Liver (tissue), 9 donors: Measurements from ENCODE around the gene SNRK. TPM values are rescaled to one million over a fixed set of nuclear protein-coding genes. Genes with fewer than 3 reads are reported as not detected.

Source experiments
- DNase-seq: peaks from one replicate; pipeline ENCODE4 v3.0.0-alpha.2; 2017; ENCODE audit warnings: low spot score
- H3K27ac ChIP-seq, 2 donors: one replicate each; pipeline ENCODE4 v1.7.0; 2013; ENCODE audit warnings: inconsistent platforms in 2 of 2, low read length in 2 of 2, control low read depth in 1 of 2, low read depth in 1 of 2, mild to moderate bottlenecking in 1 of 2
- H3K27me3 ChIP-seq, 4 donors: one replicate each; pipeline versions ENCODE4 v1.6.1 to v1.7.0; 2013; ENCODE audit warnings: low read length in 3 of 4, inconsistent platforms in 1 of 4, mild to moderate bottlenecking in 1 of 4, moderate library complexity in 1 of 4; ENCODE audit not compliant: control insufficient read depth in 4 of 4, insufficient read depth in 4 of 4
- H3K36me3 ChIP-seq, 4 donors: one replicate each; pipeline versions ENCODE4 v1.6.1 to v1.7.0; 2013; ENCODE audit warnings: low read length in 3 of 4, mild to moderate bottlenecking in 3 of 4, low read depth in 1 of 4, moderate library complexity in 1 of 4; ENCODE audit not compliant: control insufficient read depth in 4 of 4, insufficient read depth in 3 of 4
- H3K4me1 ChIP-seq, 4 donors: one replicate each; pipeline versions ENCODE4 v1.6.1 to v1.7.0; 2013; ENCODE audit warnings: low read length in 3 of 4, mild to moderate bottlenecking in 3 of 4, moderate library complexity in 1 of 4; ENCODE audit not compliant: control insufficient read depth in 4 of 4, insufficient read depth in 4 of 4
- H3K4me3 ChIP-seq, 3 donors: one replicate each; pipeline versions ENCODE4 v1.6.1 to v1.7.0; 2013; ENCODE audit warnings: low read length in 3 of 3, control low read depth in 1 of 3, low read depth in 1 of 3, mild to moderate bottlenecking in 1 of 3
- H3K9ac ChIP-seq, 2 donors: one replicate each; pipeline ENCODE4 v1.7.0; 2013; ENCODE audit warnings: low read length in 2 of 2, mild to moderate bottlenecking in 2 of 2, moderate library complexity in 2 of 2, control low read depth in 1 of 2, low read depth in 1 of 2
- H3K9me3 ChIP-seq, 4 donors: one replicate each; pipeline versions ENCODE4 v1.6.1 to v1.7.0; 2013; ENCODE audit warnings: low read length in 3 of 4; ENCODE audit not compliant: control insufficient read depth in 4 of 4
- EGR1 ChIP-seq, 2 donors: IDR thresholded peaks; 2 replicates each; pipeline ENCODE4 v1.6.1; 2016 to 2018; ENCODE audit warnings: antibody characterized with exemption in 2 of 2, low read depth in 2 of 2
- FOXA1 ChIP-seq: IDR thresholded peaks from 2 replicates; pipeline ENCODE4 v1.6.1; 2016; ENCODE audit warnings: antibody characterized with exemption
- FOXA2 ChIP-seq: IDR thresholded peaks from 2 replicates; pipeline ENCODE4 v1.6.1; 2016; ENCODE audit warnings: antibody characterized with exemption
- GABPA ChIP-seq, 2 donors: IDR thresholded peaks in 1 of 2; conservative IDR thresholded peaks in 1 of 2; 2 replicates each; pipeline ENCODE4 v1.6.1; 2016; ENCODE audit warnings: antibody characterized with exemption in 2 of 2, mild to moderate bottlenecking in 1 of 2, moderate library complexity in 1 of 2
- HNF4A ChIP-seq, 2 donors: conservative IDR thresholded peaks; 2 replicates each; pipeline ENCODE4 v1.6.1; 2016; ENCODE audit warnings: antibody characterized with exemption in 2 of 2, mild to moderate bottlenecking in 2 of 2
- HNF4G ChIP-seq: IDR thresholded peaks from 2 replicates; pipeline ENCODE4 v1.6.1; 2016; ENCODE audit warnings: antibody characterized with exemption
- JUND ChIP-seq, 2 donors: IDR thresholded peaks; 2 replicates each; pipeline ENCODE4 v1.6.1; 2016; ENCODE audit warnings: antibody characterized with exemption in 2 of 2
- NR2F2 ChIP-seq: IDR thresholded peaks from 2 replicates; pipeline ENCODE4 v1.6.1; 2016; ENCODE audit warnings: antibody characterized with exemption
- RAD21 ChIP-seq, 2 donors: IDR thresholded peaks; 2 replicates each; pipeline ENCODE4 v1.6.1; 2016; ENCODE audit warnings: antibody characterized with exemption in 2 of 2, mild to moderate bottlenecking in 2 of 2
- RXRA ChIP-seq, 2 donors: IDR thresholded peaks; 2 replicates each; pipeline ENCODE4 v1.6.1; 2017 to 2018; ENCODE audit warnings: antibody characterized with exemption in 2 of 2, mild to moderate bottlenecking in 1 of 2
- SP1 ChIP-seq: IDR thresholded peaks from 2 replicates; pipeline ENCODE4 v1.6.1; 2018; ENCODE audit warnings: antibody characterized with exemption, mild to moderate bottlenecking
- TAF1 ChIP-seq: conservative IDR thresholded peaks from 2 replicates; pipeline ENCODE4 v1.6.1; 2016; ENCODE audit warnings: antibody characterized with exemption, mild to moderate bottlenecking
- YY1 ChIP-seq: IDR thresholded peaks from 2 replicates; pipeline ENCODE4 v1.6.1; 2016; ENCODE audit warnings: antibody characterized with exemption, mild to moderate bottlenecking
- WGBS: extraction: QIAGEN DNeasy Blood & Tissue Kit; methylation state at CpG from one replicate; pipeline ENCODE4 v1.1.7; 2013; 5-methylcytosine and 5-hydroxymethylcytosine counted together
- polyA plus RNA-seq, 2 donors: library from polyadenylated mRNA; stranded (reverse) in 1 of 2; unstranded in 1 of 2; fragments of 200-250 nt in 1 of 2; fragments of >200 nt in 1 of 2; fragmentation: Nextera tagmentation in 1 of 2; extraction: Ambion mirVana in 1 of 2; gene quantifications; one replicate each; pipeline versions ENCODE4 v1.2.1 to v1.2.3, GENCODE V29; 2013 to 2015
- total RNA-seq, 2 donors: library from RNA; depleted of rRNA; stranded (reverse); fragments of >200 nt; gene quantifications; one replicate each; pipeline ENCODE4 v1.2.3, GENCODE V29; 2014
- TF ChIP-seq, protein P1 (sequence below): IDR thresholded peaks from 2 replicates; pipeline ENCODE4 v1.6.1; 2016; ENCODE audit warnings: antibody characterized with exemption
- TF ChIP-seq, protein P2 (sequence below): IDR thresholded peaks from 2 replicates; pipeline ENCODE4 v1.6.1; 2016; ENCODE audit warnings: antibody characterized with exemption, mild to moderate bottlenecking
- TF ChIP-seq, protein P3 (sequence below): IDR thresholded peaks from 2 replicates; pipeline ENCODE4 v1.6.1; 2016; ENCODE audit warnings: antibody characterized with exemption
- TF ChIP-seq, protein P4 (sequence below): IDR thresholded peaks from 2 replicates; pipeline ENCODE4 v1.6.1; 2016; ENCODE audit warnings: antibody characterized with exemption
- TF ChIP-seq, protein P5 (sequence below): fragments of 150-350 bp; IDR thresholded peaks from 2 replicates; pipeline ENCODE4 v1.5.1; 2017; ENCODE audit warnings: improper control_type of control experiment, low read depth, low read length; ENCODE audit not compliant: missing input control
- donor health status: healthy.
- donor health status: healthy.
- donor health status: healthy.
- donor health status: healthy.
- donor health status: healthy.

The SNRK gene
- total and polyA plus RNA-seq, 4 donors = 5.8 to 28.5 (median 14.6) TPM

DNA sequence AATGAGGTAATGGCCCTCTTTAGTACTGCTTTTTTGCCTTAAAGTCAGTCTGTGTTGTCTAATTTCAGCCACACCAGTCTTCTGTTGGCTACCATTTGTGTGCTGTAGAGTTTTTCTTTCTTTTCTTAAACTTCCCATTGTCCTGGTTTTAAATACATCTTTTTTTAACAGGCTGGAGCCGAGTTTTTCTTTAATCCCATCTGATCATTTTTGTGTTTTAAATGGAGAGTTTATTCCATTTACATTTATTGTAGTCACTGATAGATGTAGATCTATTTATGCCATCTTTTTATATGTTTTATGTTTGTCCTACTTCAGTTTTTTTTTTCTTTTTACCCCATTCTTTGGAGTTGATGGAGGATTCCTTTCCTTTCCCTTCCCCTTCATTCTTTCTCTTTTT lies 49.5 kb downstream of the SNRK start:
- peaks cover 2 to 52% (median 40%) of the 10 kb centered on the region in 4 donors for H3K36me3 ChIP-seq
- no peak overlapping the region for H3K27ac ChIP-seq
- DNase-seq = no peak
- peaks cover 6 to 16% (median 11%) of the 10 kb centered on the region in 4 donors for H3K9me3 ChIP-seq
- 99% methylated on average over 1 of the region's 1 CpG for WGBS
- no peak overlapping the region for H3K4me3 ChIP-seq
- H3K4me1 ChIP-seq = peaks cover 1 to 9% (median 7%) of the 10 kb centered on the region in 4 donors
- no peaks in the 10 kb centered on the region for H3K27me3 ChIP-seq
- no peak overlapping the region for H3K9ac ChIP-seq
- TF ChIP-seq YY1 = no peak
- TF ChIP-seq RAD21 (IDR thresholded peaks at IDR 0.05) = no peak
- TF ChIP-seq, protein P1, sequence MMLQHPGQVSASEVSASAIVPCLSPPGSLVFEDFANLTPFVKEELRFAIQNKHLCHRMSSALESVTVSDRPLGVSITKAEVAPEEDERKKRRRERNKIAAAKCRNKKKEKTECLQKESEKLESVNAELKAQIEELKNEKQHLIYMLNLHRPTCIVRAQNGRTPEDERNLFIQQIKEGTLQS = no peak
- TF ChIP-seq, protein P2, sequence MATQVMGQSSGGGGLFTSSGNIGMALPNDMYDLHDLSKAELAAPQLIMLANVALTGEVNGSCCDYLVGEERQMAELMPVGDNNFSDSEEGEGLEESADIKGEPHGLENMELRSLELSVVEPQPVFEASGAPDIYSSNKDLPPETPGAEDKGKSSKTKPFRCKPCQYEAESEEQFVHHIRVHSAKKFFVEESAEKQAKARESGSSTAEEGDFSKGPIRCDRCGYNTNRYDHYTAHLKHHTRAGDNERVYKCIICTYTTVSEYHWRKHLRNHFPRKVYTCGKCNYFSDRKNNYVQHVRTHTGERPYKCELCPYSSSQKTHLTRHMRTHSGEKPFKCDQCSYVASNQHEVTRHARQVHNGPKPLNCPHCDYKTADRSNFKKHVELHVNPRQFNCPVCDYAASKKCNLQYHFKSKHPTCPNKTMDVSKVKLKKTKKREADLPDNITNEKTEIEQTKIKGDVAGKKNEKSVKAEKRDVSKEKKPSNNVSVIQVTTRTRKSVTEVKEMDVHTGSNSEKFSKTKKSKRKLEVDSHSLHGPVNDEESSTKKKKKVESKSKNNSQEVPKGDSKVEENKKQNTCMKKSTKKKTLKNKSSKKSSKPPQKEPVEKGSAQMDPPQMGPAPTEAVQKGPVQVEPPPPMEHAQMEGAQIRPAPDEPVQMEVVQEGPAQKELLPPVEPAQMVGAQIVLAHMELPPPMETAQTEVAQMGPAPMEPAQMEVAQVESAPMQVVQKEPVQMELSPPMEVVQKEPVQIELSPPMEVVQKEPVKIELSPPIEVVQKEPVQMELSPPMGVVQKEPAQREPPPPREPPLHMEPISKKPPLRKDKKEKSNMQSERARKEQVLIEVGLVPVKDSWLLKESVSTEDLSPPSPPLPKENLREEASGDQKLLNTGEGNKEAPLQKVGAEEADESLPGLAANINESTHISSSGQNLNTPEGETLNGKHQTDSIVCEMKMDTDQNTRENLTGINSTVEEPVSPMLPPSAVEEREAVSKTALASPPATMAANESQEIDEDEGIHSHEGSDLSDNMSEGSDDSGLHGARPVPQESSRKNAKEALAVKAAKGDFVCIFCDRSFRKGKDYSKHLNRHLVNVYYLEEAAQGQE = no peak
- TF ChIP-seq EGR1 (IDR thresholded peaks at IDR 0.05; ENCODE audit: low read depth in 2 of 2) = no peak
- no peak for TF ChIP-seq NR2F2
- TF ChIP-seq FOXA2 = no peak
- TF ChIP-seq, protein P3, sequence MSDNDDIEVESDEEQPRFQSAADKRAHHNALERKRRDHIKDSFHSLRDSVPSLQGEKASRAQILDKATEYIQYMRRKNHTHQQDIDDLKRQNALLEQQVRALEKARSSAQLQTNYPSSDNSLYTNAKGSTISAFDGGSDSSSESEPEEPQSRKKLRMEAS = no peak
- no peak for TF ChIP-seq TAF1
- TF ChIP-seq JUND (IDR thresholded peaks at IDR 0.05) = no peak
- no peak for TF ChIP-seq SP1
- no peak for TF ChIP-seq HNF4A (conservative IDR thresholded peaks at IDR 0.05)
- TF ChIP-seq, protein P4, sequence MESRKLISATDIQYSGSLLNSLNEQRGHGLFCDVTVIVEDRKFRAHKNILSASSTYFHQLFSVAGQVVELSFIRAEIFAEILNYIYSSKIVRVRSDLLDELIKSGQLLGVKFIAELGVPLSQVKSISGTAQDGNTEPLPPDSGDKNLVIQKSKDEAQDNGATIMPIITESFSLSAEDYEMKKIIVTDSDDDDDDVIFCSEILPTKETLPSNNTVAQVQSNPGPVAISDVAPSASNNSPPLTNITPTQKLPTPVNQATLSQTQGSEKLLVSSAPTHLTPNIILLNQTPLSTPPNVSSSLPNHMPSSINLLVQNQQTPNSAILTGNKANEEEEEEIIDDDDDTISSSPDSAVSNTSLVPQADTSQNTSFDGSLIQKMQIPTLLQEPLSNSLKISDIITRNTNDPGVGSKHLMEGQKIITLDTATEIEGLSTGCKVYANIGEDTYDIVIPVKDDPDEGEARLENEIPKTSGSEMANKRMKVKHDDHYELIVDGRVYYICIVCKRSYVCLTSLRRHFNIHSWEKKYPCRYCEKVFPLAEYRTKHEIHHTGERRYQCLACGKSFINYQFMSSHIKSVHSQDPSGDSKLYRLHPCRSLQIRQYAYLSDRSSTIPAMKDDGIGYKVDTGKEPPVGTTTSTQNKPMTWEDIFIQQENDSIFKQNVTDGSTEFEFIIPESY = no peak
- no peak for TF ChIP-seq FOXA1
- no peak for TF ChIP-seq GABPA (IDR thresholded peaks at IDR 0.05 in 1 of 2, conservative IDR thresholded peaks at IDR 0.05 in 1 of 2)
- no peak for TF ChIP-seq HNF4G
- no peak for TF ChIP-seq RXRA (IDR thresholded peaks at IDR 0.05)
- TF ChIP-seq, protein P5, sequence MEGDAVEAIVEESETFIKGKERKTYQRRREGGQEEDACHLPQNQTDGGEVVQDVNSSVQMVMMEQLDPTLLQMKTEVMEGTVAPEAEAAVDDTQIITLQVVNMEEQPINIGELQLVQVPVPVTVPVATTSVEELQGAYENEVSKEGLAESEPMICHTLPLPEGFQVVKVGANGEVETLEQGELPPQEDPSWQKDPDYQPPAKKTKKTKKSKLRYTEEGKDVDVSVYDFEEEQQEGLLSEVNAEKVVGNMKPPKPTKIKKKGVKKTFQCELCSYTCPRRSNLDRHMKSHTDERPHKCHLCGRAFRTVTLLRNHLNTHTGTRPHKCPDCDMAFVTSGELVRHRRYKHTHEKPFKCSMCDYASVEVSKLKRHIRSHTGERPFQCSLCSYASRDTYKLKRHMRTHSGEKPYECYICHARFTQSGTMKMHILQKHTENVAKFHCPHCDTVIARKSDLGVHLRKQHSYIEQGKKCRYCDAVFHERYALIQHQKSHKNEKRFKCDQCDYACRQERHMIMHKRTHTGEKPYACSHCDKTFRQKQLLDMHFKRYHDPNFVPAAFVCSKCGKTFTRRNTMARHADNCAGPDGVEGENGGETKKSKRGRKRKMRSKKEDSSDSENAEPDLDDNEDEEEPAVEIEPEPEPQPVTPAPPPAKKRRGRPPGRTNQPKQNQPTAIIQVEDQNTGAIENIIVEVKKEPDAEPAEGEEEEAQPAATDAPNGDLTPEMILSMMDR = no peak
